Measurements from ENCODE around the gene SLC48A1. TPM values are rescaled to one million over a fixed set of nuclear protein-coding genes. Genes with fewer than 3 reads are reported as not detected.

SLC48A1 gene
- total RNA-seq, 2 donors from 2014 or later = 5.9 to 6.9 TPM

DNA sequence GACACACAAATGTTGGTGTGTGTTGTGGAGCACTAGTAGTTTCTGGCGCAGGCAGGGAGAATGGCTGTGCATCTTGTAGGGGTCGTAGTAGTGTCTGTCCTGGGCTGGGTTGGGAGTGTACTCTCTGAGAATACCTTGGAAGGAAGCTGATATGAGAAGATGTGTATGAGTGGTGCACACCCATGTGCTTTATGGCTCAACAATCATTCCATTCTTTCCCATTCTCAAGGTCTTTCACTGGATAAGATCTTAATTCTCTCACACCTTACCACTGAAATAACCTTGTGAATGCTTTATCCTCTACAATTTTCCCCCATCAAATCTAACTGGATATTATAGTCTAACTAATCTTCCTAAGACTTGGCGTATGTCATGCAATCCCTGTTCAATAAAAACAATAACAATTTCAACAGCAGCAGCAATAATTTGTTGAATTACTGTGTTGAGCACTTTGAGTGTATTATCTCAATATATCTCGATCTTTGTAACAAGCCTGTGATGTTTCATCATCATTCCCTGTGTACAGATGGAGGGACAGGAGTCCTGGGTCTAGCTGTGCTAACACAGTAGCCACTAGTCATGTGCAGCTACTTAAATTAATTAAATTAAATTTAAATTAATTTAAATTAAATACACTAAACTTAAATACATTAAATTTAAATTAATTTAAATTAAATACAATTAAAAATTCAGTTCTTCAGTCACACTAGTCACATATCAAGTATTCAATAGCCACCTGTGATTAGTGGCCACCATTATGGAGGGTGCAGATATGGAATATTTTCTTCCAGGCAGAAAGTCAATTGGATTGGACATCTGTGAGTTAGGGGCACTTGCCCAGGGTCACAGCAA, 3.6 kb upstream of the SLC48A1 start:
- H3K36me3 Mint-ChIP-seq (ENCODE audit: low read depth) = peaks cover 2% of the 10 kb centered on the region
- DNase-seq (no peak), ATAC-seq (no peak)
- no peak overlapping the region for H3K4me3 Mint-ChIP-seq
- peaks cover 8% of the 10 kb centered on the region for H3K4me1 Mint-ChIP-seq
- H3K27me3 Mint-ChIP-seq = peaks cover 4% of the 10 kb centered on the region
- no peak overlapping the region for H3K27ac Mint-ChIP-seq
- H3K9me3 ChIP-seq (ENCODE audit: control insufficient read depth, low read length, poor library complexity, severe bottlenecking) = no peaks in the 10 kb centered on the region

DNA sequence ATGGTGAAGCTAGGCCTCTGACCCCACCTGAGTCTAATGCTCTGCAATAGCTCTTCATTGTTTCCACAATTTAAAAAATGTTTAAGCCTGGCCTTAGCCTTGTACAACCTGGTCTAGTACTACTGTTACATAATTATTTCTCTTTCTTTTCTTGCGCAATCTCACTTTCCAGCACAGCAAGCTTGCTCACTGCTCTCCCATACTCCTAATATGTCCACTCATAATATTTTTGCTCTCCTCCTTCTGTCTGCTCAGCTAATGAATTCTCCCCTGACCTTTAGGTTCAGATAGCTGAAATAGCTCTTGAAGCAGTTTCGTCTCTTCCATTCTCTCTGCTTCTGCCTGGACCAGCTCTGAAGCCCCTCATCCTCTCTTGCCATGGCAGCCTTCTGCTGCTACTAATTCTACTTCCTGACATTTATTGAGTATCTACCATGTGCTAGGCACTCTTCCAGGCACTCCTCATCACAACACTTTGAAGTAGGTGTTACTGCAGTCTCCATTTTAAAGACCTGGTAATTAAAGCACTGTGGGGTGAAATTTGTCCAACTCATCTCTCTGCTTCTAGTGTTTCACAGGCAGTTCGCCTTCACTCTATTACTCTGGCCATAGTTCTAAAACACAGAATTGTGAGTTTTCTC, 2.8 kb upstream of the SLC48A1 start:
- H3K27me3 Mint-ChIP-seq = peaks cover 4% of the 10 kb centered on the region
- peaks cover 9% of the 10 kb centered on the region for H3K4me1 Mint-ChIP-seq
- ATAC-seq (no peak), DNase-seq (no peak)
- H3K9me3 ChIP-seq (ENCODE audit: control insufficient read depth, low read length, poor library complexity, severe bottlenecking) = no peaks in the 10 kb centered on the region
- H3K4me3 Mint-ChIP-seq = no peak overlapping the region
- no peak overlapping the region for H3K27ac Mint-ChIP-seq
- peaks cover 2% of the 10 kb centered on the region for H3K36me3 Mint-ChIP-seq (ENCODE audit: low read depth)

DNA sequence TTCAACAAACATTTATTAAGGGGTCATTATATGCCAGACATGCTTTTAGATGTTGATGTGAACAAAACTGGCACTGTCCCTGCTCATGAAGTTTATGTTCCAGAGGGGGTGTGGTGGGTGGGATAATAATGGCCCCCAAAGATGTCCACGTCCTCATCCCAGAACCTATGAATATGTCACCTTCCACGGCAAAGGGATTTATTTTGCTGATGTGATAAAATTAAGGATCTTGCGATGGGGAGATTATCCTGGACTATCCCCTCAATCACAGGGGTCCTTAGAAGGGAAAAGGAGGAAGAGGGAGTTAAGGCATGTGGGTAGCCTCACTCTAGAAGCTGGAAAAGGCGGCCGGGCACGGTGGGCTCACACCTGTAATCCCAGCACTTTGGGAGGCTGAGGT, 1.7 kb upstream of the SLC48A1 start:
- no peaks in the 10 kb centered on the region for H3K36me3 Mint-ChIP-seq (ENCODE audit: low read depth)
- peaks cover 4% of the 10 kb centered on the region for H3K27me3 Mint-ChIP-seq
- no peaks in the 10 kb centered on the region for H3K9me3 ChIP-seq (ENCODE audit: control insufficient read depth, low read length, poor library complexity, severe bottlenecking)
- ATAC-seq (no peak), DNase-seq (no peak)
- no peak overlapping the region for H3K27ac Mint-ChIP-seq
- H3K4me3 Mint-ChIP-seq = no peak overlapping the region
- H3K4me1 Mint-ChIP-seq = peaks cover 10% of the 10 kb centered on the region

DNA sequence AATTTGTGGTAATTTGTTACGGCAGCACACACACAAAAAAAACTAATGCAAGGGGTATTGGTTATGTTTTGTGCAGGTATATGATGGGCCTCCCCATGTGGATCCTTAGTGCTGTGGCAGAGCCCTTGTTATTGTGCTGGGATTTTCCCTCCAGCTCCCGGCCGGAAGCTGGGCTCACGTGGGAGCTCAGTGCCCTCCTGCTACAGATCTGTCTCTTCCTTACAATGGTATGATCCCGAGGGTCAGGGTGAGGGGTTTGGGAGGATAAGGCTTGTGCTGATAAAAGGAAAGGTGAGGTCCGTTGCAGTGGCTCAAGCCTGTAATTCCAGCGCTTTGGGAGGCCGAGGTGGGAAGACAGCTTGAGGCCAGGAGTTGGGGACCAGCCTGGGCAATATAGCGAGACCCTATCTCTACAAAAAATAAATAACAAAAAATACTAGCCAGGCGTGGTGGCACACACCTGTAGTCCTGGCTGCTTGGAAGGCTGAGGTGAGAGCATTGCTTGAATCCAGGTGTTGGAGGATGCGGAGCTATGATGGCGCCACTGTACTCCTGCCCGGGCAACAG, 861 bp upstream of the SLC48A1 start:
- H3K27me3 Mint-ChIP-seq = peaks cover 4% of the 10 kb centered on the region
- H3K36me3 Mint-ChIP-seq (ENCODE audit: low read depth) = no peaks in the 10 kb centered on the region
- peaks cover 10% of the 10 kb centered on the region for H3K4me1 Mint-ChIP-seq
- H3K4me3 Mint-ChIP-seq = peak overlapping the region; percentile 85
- no peaks in the 10 kb centered on the region for H3K9me3 ChIP-seq (ENCODE audit: control insufficient read depth, low read length, poor library complexity, severe bottlenecking)
- ATAC-seq (no peak), DNase-seq (no peak)
- no peak overlapping the region for H3K27ac Mint-ChIP-seq

DNA sequence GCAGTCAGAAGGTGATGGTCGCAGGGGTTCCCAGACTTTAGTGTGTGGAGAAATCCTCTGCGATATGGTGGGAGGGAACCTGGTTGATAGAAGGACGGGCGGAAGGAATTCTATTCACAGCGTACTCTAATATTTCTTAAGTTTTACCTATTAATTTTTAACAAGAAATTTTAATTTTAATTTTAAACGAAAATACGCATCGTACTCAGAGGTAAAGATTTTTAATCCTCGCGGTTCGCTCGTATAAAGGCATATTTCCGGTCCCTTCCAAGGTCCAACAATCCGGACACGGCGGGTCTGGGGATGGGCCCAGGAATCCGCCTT, 338 bp upstream of the SLC48A1 start:
- H3K36me3 Mint-ChIP-seq (ENCODE audit: low read depth) = no peaks in the 10 kb centered on the region
- H3K9me3 ChIP-seq (ENCODE audit: control insufficient read depth, low read length, poor library complexity, severe bottlenecking) = no peaks in the 10 kb centered on the region
- DNase-seq (no peak), ATAC-seq (no peak)
- no peak overlapping the region for H3K27ac Mint-ChIP-seq
- no peaks in the 10 kb centered on the region for H3K27me3 Mint-ChIP-seq
- peaks cover 8% of the 10 kb centered on the region for H3K4me1 Mint-ChIP-seq
- H3K4me3 Mint-ChIP-seq = peak overlapping the region; percentile 85

DNA sequence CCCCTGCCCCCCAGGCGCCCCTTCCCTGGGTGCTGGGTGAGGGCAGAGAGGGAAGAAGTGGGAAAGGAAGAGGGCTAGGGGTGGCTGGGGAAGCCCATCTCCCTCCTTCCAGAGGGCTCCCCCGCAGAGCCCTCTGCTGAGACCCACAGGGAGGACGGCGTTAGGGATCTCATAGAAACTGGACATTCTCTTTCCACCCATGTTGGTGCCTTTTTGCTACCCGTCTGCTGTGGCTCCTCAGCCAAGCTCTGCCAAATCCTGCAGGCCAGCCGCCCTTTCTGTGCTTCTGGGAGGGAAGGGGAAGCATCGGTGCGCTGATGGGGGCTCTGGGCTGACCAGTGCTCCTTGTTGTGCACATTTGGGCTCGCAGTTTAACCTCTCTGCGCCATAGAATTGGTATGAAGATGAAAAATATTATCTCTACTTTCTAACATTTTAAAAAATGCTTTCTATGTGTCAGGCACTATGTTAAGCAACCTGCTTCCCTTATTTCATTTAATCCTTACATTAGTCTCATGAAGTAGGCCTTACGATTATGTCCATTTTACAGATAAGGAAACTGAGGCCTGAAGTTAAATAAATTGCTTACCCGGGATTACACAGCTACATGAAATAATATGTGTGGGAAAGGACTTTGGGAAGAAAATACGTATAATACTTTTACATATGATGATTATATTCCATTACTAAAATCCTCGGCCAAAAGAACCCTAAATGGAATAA, 981 bp downstream of the SLC48A1 start:
- Mint-ChIP-seq H3K27me3 (no peaks in the 10 kb centered on the region), H3K4me3 (peak overlapping the region; percentile 95), H3K36me3 (ENCODE audit: low read depth) (no peaks in the 10 kb centered on the region), H3K27ac (peak overlapping the region; percentile 81), H3K4me1 (peaks cover 14% of the 10 kb centered on the region)
- no peak for DNase-seq
- H3K9me3 ChIP-seq (ENCODE audit: control insufficient read depth, low read length, poor library complexity, severe bottlenecking) = no peaks in the 10 kb centered on the region
- no peak for ATAC-seq

DNA sequence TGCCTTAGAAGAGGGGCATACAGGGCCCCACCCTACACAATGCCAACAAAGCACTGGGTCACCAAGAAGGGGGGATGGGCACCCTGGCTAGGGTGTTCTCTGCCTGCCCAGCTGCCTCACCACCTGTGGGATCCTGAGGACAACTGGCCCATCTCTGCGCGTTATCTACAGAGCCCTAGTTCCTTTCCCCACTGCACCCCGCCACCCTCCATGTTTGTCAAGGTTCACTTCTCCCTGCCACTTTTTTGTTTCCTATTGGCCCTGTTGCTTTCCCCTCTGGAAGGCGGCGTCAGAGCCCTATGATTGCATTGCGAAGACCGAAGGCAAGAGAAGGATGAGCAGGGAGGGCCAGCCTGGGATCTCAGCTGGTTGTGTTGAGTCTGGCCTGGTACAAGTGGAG, 1.6 kb downstream of the SLC48A1 start:
- no peaks in the 10 kb centered on the region for H3K36me3 Mint-ChIP-seq (ENCODE audit: low read depth)
- no peaks in the 10 kb centered on the region for H3K27me3 Mint-ChIP-seq
- H3K4me3 Mint-ChIP-seq = no peak overlapping the region
- H3K9me3 ChIP-seq (ENCODE audit: control insufficient read depth, low read length, poor library complexity, severe bottlenecking) = no peaks in the 10 kb centered on the region
- DNase-seq (no peak), ATAC-seq (no peak)
- no peak overlapping the region for H3K27ac Mint-ChIP-seq
- peaks cover 20% of the 10 kb centered on the region for H3K4me1 Mint-ChIP-seq

DNA sequence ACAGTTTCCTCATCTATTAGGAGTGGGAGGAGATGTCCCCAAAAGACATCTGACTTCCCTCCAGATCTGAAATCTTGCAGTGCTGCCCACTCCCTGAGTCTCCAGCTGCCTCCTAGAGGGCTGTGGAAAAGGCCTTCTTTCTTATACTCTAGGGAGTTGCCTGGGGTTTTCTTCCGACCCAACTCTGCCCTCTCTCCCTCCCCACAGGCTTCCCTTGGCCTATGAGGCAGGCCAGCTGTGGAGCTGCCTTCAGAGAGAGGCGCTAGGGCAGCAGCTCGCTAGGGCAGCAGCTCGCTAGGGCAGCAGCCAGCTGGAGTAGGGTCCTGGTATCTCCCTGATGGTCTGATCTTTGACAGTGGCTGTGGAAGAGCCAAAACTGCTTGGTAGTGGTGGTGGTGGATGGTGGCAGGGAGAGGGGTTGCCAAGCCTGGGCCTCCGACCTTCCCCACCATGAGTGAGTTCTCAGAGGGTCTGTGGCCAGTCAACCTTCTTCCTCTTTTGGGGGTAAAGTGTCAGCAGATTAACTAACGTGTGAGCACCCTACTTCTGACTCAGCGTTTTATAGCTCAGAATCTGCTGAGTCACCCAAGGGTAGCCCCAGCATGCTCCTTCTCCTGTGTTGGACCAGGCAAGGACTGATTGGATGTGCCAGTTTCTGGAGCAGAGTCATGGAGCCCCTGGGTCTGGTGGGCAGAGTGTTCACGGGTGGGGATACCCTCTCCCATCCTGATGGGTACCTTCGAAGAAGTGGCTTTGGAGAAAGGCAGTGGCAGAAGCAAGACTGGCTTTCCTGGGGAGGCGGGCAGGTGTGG, 2.3 kb downstream of the SLC48A1 start:
- Mint-ChIP-seq H3K27me3 (no peaks in the 10 kb centered on the region), H3K36me3 (ENCODE audit: low read depth) (no peaks in the 10 kb centered on the region), H3K4me3 (peak overlapping the region; percentile 73), H3K27ac (no peak overlapping the region), H3K4me1 (peaks cover 20% of the 10 kb centered on the region)
- ATAC-seq = no peak
- no peaks in the 10 kb centered on the region for H3K9me3 ChIP-seq (ENCODE audit: control insufficient read depth, low read length, poor library complexity, severe bottlenecking)
- no peak for DNase-seq

DNA sequence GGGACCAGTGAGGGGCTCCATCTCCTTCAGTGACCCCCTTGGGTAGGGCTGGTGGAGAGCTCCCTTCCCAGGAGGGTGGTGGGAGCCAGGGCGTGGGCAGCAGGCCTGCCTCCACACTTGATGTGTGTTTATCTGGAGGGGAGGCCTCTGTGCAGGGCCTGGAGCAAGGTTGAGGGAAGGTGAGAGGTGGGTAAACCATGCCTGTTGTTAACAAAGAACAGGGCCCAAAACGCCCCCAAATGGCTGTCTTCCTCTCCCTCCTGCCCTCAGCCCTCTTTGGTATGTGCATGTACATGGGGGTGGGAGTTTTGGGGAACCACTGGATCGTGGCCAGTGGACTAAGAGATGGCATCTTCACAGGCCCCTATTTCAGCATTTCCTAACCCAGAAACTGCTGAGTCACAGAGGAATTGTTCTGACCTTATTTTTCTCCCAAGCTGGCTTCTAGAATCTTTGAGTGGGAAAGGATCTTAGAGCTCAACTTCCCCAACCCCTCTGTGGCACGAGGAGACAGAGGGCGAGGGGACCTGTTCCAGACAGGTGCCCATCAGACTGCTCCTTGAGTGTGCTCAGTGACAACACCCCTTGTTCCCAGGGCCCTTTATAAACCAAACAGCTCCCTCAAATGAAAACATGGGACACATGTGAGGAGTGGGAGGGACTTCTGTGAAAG, 3.6 kb downstream of the SLC48A1 start:
- no peak for DNase-seq
- Mint-ChIP-seq H3K27me3 (no peaks in the 10 kb centered on the region), H3K36me3 (ENCODE audit: low read depth) (no peaks in the 10 kb centered on the region), H3K4me1 (peaks cover 23% of the 10 kb centered on the region), H3K4me3 (no peak overlapping the region), H3K27ac (no peak overlapping the region)
- no peak for ATAC-seq
- no peaks in the 10 kb centered on the region for H3K9me3 ChIP-seq (ENCODE audit: control insufficient read depth, low read length, poor library complexity, severe bottlenecking)

DNA sequence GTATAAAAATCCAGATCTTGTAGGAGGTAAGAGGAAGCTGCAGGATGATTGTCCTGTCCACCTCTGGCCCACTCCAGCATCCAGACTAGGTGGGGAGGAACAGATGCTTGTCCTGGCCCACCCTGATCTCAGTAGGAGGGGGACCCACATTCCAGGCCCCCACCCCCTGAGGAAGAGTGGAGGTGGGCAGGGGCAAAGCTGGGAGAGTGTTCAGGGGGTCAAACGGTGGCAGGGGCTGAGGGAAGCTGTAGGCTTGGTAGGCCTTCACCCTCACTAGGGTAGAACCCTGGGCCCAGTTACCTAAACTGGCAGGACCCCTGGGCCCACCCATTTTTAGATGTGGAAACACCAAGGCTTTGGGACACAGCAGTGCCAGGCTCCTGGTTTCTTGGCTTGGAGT, 4.1 kb downstream of the SLC48A1 start:
- ATAC-seq = no peak
- no peaks in the 10 kb centered on the region for H3K27me3 Mint-ChIP-seq
- no peaks in the 10 kb centered on the region for H3K9me3 ChIP-seq (ENCODE audit: control insufficient read depth, low read length, poor library complexity, severe bottlenecking)
- no peak overlapping the region for H3K27ac Mint-ChIP-seq
- no peak for DNase-seq
- H3K4me3 Mint-ChIP-seq = no peak overlapping the region
- peaks cover 25% of the 10 kb centered on the region for H3K4me1 Mint-ChIP-seq
- no peaks in the 10 kb centered on the region for H3K36me3 Mint-ChIP-seq (ENCODE audit: low read depth)

DNA sequence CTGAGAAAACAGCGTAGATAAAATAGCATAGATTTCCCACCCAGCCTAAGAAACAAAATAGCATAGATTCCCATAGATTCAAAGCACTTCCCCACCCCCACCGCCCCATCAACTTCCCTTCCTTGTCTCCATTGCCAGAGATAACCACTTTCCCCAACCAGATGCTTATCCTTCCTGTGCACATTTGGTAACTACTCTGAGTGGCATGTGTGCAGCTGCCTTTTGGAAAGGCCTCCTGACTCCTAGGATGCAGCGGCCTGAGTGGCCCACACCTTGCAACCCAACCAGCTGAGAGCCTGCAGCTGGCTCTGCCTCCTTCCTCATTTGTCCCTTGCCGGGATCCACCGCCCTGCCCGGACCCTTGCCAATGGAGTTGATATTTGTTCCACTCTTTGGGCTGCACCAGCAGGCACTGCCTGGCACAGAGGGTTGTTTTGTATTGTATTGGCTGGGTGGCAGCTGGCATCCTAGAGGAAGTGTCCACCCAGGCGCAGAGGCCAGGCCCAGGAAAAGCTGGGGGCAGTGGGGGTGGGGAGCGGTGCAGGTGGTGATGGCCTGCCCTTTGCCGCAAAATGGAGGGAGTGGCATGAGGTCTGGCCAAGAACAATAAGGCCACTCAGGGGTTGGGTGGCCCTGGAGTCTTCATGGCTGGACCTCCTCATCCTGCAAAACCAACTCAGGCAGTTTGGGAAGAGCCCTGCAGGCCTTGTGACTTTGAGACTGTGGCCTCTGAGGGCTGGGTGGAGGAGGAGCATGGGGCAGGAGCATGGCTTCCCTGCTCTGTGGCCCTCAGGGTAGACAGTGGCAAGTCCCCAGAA, 4.9 kb downstream of the SLC48A1 start:
- H3K4me3 Mint-ChIP-seq = no peak overlapping the region
- H3K9me3 ChIP-seq (ENCODE audit: control insufficient read depth, low read length, poor library complexity, severe bottlenecking) = no peaks in the 10 kb centered on the region
- no peak for ATAC-seq
- H3K27ac Mint-ChIP-seq = no peak overlapping the region
- H3K27me3 Mint-ChIP-seq = no peaks in the 10 kb centered on the region
- no peaks in the 10 kb centered on the region for H3K36me3 Mint-ChIP-seq (ENCODE audit: low read depth)
- DNase-seq = no peak
- peaks cover 25% of the 10 kb centered on the region for H3K4me1 Mint-ChIP-seq

DNA sequence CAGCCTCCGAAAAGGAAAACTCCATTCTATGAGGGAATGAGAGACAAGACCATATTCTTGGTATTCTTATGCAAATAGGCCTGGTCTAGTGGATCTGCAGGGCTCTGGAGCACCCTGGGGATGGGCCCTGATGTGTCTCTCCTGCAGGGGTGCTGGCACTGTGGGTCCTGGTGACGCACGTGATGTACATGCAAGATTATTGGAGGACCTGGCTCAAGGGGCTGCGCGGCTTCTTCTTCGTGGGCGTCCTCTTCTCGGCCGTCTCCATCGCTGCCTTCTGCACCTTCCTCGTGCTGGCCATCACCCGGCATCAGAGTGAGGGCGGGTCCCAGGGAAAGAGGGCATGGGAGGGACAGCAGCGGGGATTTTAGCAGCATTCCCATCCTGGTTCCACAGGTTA, 5.8 kb downstream of the SLC48A1 start:
- Mint-ChIP-seq H3K27me3 (no peaks in the 10 kb centered on the region), H3K36me3 (ENCODE audit: low read depth) (no peaks in the 10 kb centered on the region), H3K4me3 (no peak overlapping the region), H3K27ac (no peak overlapping the region), H3K4me1 (peaks cover 23% of the 10 kb centered on the region)
- DNase-seq (no peak), ATAC-seq (no peak)
- no peaks in the 10 kb centered on the region for H3K9me3 ChIP-seq (ENCODE audit: control insufficient read depth, low read length, poor library complexity, severe bottlenecking)

All from T-helper 17 cell (primary cell).